ENCODE results near the gene ANK2. TPM values are rescaled to one million over a fixed set of nuclear protein-coding genes. Genes with fewer than 3 reads are reported as not detected.

The ANK2 gene
- total RNA-seq, 1 donor from 2014 or later = 193 TPM

DNA sequence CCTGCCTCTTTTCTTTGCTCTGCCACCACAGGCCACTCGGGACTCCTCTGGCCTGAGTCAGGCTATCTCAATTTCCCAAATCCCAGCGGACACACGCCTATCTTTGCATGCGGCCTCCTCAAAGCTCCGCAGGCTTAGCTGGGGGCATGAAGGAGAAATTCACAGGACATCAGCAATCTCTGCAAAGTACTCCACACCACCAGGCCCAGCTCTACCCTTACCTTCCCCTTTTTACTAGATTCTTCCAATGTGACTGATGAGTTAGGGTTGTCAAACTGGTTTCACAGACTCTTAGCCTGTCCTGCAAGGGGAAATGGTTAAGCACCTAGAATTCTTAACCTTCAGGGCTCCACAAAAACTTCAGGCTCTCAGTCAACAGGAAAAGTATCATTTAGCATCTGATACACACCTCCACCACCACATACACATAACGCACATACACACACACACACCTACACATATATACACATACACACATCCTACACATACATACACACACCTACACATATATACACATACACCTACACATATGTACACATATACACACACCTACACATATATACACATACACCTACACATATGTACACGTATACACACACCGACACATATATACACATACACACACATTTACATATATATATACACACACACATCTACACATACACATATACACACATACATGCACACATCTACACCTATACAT lies 349.1 kb downstream of the ANK2 start:
- no peak for DNase-seq

DNA sequence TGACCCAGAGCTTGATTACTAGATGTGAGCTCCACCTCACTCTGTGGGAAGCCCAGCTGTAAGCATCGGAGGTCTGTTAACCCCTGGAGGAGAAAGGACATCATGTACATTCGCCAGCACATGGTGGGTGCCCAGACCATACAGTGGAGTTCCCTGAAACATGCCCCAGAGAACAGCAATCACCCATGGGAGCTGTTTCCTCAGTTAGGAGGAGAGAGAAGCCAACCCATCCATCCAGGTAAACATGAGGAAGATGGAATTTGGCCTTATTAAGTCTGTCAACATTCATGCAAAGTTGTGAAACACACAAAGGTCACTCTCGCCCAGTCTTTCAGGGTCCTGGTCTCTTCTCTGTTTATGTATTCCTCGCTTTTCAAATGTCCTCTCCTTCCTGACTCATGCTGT lies 354.7 kb downstream of the ANK2 start:
- no peak for DNase-seq

DNA sequence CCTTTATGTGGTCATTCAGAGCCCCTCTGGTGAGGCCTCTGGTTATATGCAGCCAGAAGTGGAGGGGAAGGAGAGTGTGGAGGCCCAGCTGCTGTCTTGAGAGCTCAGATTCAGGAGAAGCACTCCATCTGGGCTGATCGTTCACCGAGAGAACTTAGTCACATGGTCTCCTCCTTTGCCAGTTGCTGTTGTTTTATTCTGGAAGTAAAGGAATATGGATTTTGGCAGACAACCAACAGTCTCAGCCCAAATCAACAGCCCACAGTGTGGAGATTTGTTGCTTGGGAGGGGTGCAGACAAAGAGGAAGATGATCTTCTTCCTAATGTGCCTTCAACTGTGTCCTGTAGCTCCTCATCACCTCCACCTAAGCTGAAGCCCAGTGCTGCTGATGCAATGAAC lies 355.4 kb downstream of the ANK2 start:
- peak; percentile 13 for DNase-seq

DNA sequence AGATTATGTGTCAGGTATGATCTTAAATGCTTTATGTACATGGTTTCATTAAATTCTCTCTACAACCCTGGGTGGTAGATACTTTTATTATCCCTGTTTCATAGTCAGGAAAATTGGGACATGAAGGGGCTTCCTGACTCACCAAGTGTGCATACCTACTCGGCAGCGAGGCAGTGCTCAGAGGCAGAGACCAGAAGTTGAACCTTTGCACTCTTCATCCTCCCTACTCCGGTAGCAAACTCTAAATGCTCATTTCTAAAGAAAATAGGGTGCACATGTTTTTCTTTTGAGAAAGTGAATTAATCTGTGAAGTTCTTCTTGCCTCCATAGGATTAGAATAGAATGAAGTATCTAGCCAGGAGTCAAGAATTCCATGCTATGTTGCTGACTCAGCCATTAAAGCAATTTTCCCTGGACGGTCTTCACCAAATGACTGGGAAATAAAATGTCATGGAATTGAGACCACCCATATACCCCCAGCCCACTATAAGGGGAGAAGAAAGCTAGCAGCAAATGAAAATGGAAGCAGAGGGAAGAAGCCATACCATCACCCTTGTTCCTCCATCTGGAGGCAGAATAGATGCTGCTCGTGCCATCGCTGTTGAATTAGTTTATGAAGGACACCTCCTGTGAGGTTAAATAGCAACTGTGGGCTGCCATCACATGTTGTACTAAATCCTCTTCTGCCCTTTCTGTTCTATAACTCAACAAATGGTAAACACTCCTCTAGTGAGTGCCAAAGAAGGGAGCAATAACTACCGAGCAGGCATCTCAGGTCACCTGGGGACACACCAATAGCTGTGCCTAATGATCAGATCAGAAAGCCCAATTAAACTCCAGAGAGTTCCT lies 356.6 kb downstream of the ANK2 start:
- no peak for DNase-seq

DNA sequence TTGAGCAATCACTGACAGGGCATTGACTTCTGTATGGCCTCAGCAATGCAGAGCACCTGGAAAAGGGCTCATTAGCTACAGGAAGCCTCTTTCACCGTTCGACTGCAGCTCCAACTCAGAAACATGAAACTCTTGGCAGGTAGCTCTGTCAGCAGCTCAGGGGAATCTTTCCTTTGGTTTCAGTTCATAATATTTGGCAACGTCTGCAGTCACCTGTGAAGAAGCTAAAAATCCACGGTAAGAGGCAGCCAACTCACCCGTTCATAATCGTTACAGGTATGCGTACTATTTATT lies 357.2 kb downstream of the ANK2 start:
- no peak for DNase-seq

DNA sequence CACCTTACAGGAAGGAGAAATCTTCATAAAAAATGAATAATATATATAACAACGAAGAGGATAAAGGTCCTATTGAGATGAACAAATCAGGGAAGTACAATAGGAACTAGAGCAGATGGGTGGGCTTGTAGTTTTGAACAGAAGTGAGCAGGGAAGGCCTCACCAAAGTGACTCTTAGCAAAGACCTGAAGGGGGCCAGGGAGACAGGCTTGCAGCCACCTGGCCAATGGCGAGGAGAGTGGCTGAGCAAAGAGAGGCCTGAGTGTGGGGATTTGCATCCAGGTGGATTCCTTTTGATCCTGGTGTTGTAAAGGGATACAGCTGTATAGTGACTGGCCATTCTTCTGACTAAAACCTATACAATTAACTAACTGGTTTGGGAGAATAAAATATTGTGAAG lies 358.0 kb downstream of the ANK2 start:
- no peak for DNase-seq

DNA sequence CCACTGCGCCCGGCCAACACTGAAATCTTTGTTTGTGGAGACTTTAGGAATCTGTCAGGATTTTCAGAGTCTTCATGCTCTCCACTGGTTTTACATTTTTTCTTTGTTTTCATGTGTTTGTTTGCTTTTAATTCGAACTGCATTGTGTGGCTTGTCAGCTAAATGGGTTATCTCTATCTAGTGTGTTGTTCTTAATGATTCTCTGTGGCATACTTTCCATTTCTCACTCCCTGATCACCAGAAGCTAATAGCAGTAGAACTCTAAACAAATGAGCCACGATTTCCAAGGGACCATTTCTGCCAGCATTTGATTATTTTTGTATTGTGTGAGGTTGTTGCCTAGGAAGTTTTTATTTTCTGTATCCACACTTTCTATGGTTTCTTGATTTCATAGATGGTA lies 359.7 kb downstream of the ANK2 start:
- no peak for DNase-seq

DNA sequence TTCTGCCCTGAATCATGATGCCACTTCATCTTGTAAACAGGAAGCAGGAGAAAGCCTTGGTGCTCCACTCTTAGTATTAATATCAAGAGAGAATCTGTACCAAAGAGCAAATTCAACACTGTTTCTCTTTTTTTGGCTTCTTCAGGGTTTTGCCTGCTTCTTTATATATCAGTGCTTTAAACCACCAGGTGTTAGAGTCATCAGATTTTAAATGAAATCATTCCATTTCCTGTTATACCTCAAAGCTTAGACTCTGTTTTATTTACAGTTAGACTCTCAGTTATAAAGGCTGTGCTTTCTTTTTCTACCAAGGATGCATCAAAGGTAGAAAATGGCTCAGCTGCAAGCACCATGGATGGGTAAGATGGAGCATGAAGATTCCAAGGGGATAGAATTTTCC lies 361.2 kb downstream of the ANK2 start:
- DNase-seq = no peak

GRCh38 chr4:113411496-113411938 lies 362.1 kb downstream of the ANK2 start:
- DNase-seq = no peak

- no peak for DNase-seq
These were observed 370.2 kb downstream of the ANK2 start for GRCh38 chr4:113419631-113420030.

- DNase-seq = no peak
These were observed 371.5 kb downstream of the ANK2 start for GRCh38 chr4:113420938-113421337.

DNA sequence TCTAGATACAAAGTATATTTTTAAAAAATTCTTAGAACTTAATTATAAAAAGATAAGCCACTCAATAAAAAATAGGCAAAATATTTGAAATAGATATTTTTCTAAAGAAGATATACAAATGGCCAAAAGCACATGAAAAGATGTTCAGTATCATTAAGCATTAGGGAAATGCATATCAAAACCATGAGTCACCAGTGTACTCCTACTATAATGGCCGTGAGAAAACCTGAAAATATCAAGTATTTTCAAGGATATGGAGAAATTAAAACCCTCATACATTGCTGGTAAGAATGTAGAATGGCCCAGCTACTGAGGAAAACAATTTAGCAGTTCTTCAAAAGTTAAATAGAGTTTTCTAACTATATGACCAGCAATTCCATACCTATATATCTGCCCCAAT lies 374.2 kb downstream of the ANK2 start:
- DNase-seq = no peak

DNA sequence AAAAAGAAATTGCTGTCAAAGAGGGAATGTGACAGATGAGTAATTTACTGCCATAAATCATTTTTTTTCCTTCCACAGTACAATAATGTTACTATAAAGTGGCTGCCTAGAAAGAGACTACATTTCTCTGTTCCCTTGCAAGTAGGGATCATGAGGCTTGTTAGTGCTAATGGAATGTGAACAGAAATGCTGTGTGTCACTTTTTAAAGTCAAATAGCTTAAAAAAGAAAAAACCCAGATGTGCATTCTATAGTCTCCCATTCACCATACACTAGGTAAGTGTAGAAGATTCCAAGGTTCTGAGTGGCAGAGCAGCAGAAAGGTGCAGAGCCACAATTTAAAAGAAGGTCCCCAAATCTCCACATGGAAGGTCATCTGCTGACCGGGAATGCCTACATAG lies 383.7 kb downstream of the ANK2 start:
- no peak for DNase-seq

Small RNAs within 50 kb of the gene (small RNA-seq; reads per million reads assigned to genes)
- gene MIR8082 (ENCODE audit: low replicate concordance) (not detected), gene RN7SL184P (ENCODE audit: low replicate concordance) (not detected), gene RNU1-138P (ENCODE audit: low replicate concordance) (not detected)
